GM06990 (cell line): ENCODE data around the gene SMC5.

Experiments
- DNase-seq: peaks from one replicate; pipeline ENCODE4 v3.0.0-alpha.2; 2011; ENCODE audit not compliant: insufficient read length; ENCODE audit errors: extremely low read depth
- H3K27me3 ChIP-seq: replicated peaks from 2 replicates; pipeline ENCODE4 v1.6.0; 2011; ENCODE audit warnings: low read length; ENCODE audit not compliant: control insufficient read depth, insufficient read depth
- H3K36me3 ChIP-seq: 2 replicates; pipeline ENCODE4 v1.5.1; 2011; ENCODE audit warnings: low read length; ENCODE audit not compliant: control insufficient read depth, insufficient read depth
- H3K4me3 ChIP-seq: replicated peaks from 2 replicates; pipeline ENCODE4 v1.5.1; 2011; ENCODE audit warnings: low read depth, mild to moderate bottlenecking, control low read depth, low read length
- TF ChIP-seq, protein P1 (sequence below): IDR thresholded peaks from 2 replicates; pipeline ENCODE4 v1.5.1; 2011; ENCODE audit warnings: low read length, control low read depth, mild to moderate bottlenecking, inconsistent platforms; ENCODE audit not compliant: insufficient read depth, poor library complexity, severe bottlenecking

The SMC5 gene

DNA sequence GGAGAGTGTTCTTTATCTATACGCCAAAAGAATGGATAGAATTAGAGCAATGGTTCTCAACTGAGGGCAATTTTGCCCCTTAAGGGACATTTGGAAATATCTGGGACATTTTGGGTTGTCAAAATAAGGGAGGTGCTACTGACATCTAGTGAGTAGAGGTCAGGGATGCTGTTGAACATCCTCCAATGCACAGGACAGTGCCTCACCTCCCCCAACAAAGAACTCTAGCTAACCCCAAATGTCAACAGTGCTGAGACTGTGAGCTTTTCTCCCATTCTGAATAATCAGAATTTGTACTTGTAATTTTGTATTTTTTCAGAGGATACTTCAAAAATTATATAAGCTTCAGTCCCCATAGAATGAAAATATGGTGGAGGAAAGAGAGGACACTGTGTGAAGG, 8.6 kb upstream of the SMC5 start:
- no peaks in the 10 kb centered on the region for H3K36me3 ChIP-seq
- no peaks in the 10 kb centered on the region for H3K27me3 ChIP-seq
- TF ChIP-seq, protein P1, sequence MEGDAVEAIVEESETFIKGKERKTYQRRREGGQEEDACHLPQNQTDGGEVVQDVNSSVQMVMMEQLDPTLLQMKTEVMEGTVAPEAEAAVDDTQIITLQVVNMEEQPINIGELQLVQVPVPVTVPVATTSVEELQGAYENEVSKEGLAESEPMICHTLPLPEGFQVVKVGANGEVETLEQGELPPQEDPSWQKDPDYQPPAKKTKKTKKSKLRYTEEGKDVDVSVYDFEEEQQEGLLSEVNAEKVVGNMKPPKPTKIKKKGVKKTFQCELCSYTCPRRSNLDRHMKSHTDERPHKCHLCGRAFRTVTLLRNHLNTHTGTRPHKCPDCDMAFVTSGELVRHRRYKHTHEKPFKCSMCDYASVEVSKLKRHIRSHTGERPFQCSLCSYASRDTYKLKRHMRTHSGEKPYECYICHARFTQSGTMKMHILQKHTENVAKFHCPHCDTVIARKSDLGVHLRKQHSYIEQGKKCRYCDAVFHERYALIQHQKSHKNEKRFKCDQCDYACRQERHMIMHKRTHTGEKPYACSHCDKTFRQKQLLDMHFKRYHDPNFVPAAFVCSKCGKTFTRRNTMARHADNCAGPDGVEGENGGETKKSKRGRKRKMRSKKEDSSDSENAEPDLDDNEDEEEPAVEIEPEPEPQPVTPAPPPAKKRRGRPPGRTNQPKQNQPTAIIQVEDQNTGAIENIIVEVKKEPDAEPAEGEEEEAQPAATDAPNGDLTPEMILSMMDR, result no peak
- no peak for DNase-seq
- H3K4me3 ChIP-seq, result no peak overlapping the region

DNA sequence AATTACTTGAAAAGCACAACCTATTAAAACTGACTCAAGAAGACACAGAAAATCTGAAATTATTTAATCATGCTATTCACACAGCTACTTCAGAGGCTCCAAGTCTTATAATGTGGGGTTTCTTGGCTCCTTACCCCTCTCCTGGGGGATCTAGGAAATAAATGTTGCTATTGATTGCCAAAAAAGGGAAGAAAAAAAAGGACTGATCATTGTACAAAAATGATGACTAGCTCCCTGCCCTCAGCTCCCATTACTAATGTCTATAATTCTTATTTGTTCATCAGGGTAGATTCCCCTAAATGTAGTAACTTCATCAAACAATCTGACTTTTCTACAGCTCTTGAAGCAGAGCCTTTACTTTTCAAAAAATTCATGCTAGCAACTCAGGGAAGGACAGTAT, 3.3 kb upstream of the SMC5 start:
- DNase-seq, result no peak
- Histone ChIP-seq H3K36me3 (no peaks in the 10 kb centered on the region), H3K4me3 (no peak overlapping the region), H3K27me3 (no peaks in the 10 kb centered on the region)
- TF ChIP-seq, protein P1, result no peak

DNA sequence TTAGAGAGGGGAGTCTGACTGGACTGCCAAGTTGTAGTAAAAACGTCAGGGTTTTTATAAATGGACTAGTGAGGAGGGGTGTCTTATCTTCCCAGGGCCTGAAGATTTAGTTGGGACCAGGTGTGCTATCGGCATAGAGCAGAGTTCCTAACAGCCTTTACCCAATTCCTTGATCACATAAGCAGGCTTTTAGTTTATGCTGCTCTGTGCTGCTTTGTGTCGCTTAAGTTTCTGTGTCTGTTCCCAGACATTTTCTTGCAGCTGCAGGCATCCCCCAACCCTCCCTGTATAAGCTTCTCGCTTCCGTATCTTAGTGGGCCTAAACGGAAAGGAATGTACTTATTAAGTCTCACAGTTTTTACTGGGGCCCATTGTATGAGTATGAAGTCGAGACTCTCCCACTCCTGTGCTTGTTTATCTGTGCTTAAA, 2.6 kb upstream of the SMC5 start:
- Histone ChIP-seq H3K36me3 (no peaks in the 10 kb centered on the region), H3K27me3 (no peaks in the 10 kb centered on the region), H3K4me3 (no peak overlapping the region)
- TF ChIP-seq, protein P1, result no peak
- DNase-seq, result no peak

DNA sequence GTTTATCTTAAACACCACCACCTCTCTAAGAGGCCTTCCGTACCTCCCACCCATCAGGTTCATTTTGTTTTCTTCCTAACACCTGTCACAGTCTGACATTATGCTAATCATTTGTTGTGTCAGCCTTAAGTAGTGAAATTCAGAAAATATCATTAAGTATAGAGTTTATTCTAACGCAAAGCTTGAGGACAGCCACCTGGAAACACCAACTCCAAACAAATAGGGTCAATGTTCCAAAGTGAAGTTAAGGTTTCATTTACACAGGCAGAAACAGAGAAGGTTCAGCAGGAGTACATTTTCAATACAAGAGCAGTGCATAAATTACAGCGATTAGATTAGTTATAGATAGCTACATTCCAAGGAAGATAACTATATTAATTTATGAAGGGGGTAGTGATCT, 1.3 kb upstream of the SMC5 start:
- no peak for DNase-seq
- TF ChIP-seq, protein P1, result no peak
- no peaks in the 10 kb centered on the region for H3K36me3 ChIP-seq
- H3K27me3 ChIP-seq, result no peaks in the 10 kb centered on the region
- H3K4me3 ChIP-seq, result no peak overlapping the region

DNA sequence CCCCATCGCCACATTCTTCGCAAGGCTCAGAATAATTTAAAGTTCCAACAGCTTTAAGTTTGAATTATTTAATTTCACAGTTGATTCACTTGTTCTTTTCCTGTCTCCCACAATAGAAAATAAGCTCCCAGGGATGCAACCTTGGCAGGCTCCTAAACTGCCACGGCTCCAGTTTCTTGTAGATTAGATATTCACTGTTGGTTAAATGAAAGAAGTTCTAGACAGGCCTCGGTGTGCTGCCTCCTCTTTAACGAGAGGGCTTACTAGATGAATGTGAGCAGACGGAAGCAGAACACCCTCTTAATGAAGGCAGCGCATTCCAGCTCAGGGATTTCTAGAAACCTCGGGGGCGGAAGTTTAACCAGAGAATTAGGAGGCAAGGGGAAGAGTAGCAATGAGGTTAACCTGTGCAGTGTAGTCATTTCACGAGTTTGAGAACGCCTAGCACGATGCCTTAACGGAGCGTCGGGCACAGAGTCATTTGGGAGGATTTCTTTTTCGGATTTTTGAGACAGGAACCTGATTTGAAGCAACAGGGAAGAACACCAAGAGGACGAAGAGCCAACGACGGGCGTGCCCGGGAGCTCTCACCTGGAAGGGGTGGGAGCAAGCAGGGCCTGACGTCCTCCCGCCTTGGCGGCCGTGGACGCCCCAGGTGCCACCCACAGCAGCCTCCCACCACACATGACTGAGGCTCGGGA, 637 bp upstream of the SMC5 start:
- TF ChIP-seq, protein P1, result no peak
- peak overlapping the region; percentile 85 for H3K4me3 ChIP-seq
- DNase-seq, result no peak

DNA sequence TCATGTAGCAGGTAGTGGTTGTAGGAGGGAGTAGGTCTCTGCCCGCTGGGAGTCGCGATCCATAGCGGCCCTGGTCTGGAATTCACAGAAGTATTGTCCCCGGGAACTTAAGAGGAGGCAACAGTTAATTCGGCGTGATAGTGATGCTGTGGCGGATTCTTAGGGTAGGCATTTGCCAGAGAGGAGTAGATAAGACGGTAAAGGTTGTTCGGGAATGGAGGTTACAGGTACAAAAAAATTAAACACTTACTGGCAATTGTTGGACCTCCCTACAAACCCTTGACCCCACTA, 679 bp downstream of the SMC5 start:
- Histone ChIP-seq H3K27me3 (no peaks in the 10 kb centered on the region), H3K4me3 (peak overlapping the region; percentile 85), H3K36me3 (no peaks in the 10 kb centered on the region; the same call in 1 of the 2 replicates)
- TF ChIP-seq, protein P1, result no peak
- DNase-seq, result no peak

More for the DNA sequence above, 637 bp upstream of the SMC5 start:
- Histone ChIP-seq H3K36me3 (no peaks in the 10 kb centered on the region), H3K27me3 (no peaks in the 10 kb centered on the region)
